ENCODE data around the gene ERVFRD-1. TPM values are rescaled to one million over a fixed set of nuclear protein-coding genes. Genes with fewer than 3 reads are reported as not detected.

ERVFRD-1 gene
- total and polyA plus RNA-seq, 2 of the 13 experiments (the other 11 are each of a cell fraction or from before 2014, with no cell fraction given), result not detected

GRCh38 chr6:11093626-11094410 lies 17.7 kb downstream of the ERVFRD-1 start, which contains the start of gene SMIM13 (continued):
- peak; percentile 70; the same call in 1 of the 2 replicates for TF ChIP-seq THRA (CRISPR knock-in tag; IDR thresholded peaks at IDR 0.05; ENCODE audit: borderline replicate concordance)
- peak; percentile 96 for TF ChIP-seq ZNF205 (CRISPR knock-in tag; IDR thresholded peaks at IDR 0.05)
- peak; percentile 48 for TF ChIP-seq ETV5 (CRISPR knock-in tag; IDR thresholded peaks at IDR 0.05; ENCODE audit: borderline replicate concordance)
- TF ChIP-seq ETS1 (CRISPR knock-in tag; IDR thresholded peaks at IDR 0.05), result no peak
- TF ChIP-seq LBX2 (CRISPR knock-in tag; IDR thresholded peaks at IDR 0.05; ENCODE audit: borderline replicate concordance), result peak; percentile 65; the same call in 1 of the 2 replicates
- TF ChIP-seq GATAD1 (CRISPR knock-in tag; IDR thresholded peaks at IDR 0.05), result peak; percentile 81
- TF ChIP-seq DZIP1 (CRISPR knock-in tag; IDR thresholded peaks at IDR 0.05), result no peak
- no peak for TF ChIP-seq PRDM4 (CRISPR knock-in tag; IDR thresholded peaks at IDR 0.05; ENCODE audit: borderline replicate concordance)
- no peak for TF ChIP-seq MATR3 (CRISPR knock-in tag; IDR thresholded peaks at IDR 0.05)
- TF ChIP-seq XRCC5 (optimal IDR thresholded peaks at IDR 0.05; ENCODE audit: low read length), result peak; percentile 84
- TF ChIP-seq GMEB2 (CRISPR knock-in tag; IDR thresholded peaks at IDR 0.05; ENCODE audit: low read depth), result 0 out of 2 replicates have a peak, but pooled peaks have one; percentile 48
- TF ChIP-seq ZNF230 (CRISPR knock-in tag; IDR thresholded peaks at IDR 0.05), result peak; percentile 90
- TF ChIP-seq ZBTB49 (CRISPR knock-in tag; IDR thresholded peaks at IDR 0.05; ENCODE audit: borderline replicate concordance), result peak; percentile 27; the same call in 1 of the 2 replicates
- no peak for TF ChIP-seq ZNF549 (CRISPR knock-in tag; IDR thresholded peaks at IDR 0.05)
- TF ChIP-seq KLF12 (CRISPR knock-in tag; IDR thresholded peaks at IDR 0.05; ENCODE audit: borderline replicate concordance), result peak; percentile 66; the same call in 1 of the 2 replicates

All from HepG2 (cell line).